HEK293 (cell line): ENCODE results near the gene OR5F1.

Experiments
- CTCF ChIA-PET: fragments of 350-600 bp; formaldehyde crosslinking; extraction: SDS; loops from one replicate; lab custom pipeline; 2021; ENCODE audit warnings: antibody characterized with exemption; lab: Yijun Ruan, JAX
- POLR2A ChIA-PET: fragments of 300-600 bp; formaldehyde crosslinking; extraction: SDS; loops from one replicate; lab custom pipeline; 2020; ENCODE audit warnings: antibody characterized with exemption, inconsistent platforms; lab: Yijun Ruan, JAX
- H3K27ac ChIP-seq: fragments of 200-500 bp; sonication (Bioruptor generic); 2 replicates; pipeline ENCODE4 v1.5.1; 2014; ENCODE audit warnings: low read depth, low read length, control low read depth, inconsistent platforms; ENCODE audit errors: extremely low read depth
- H3K36me3 ChIP-seq, 2 experiments: fragments of 200-500 bp in 1 of 2; sonication (Bioruptor generic) in 1 of 2; 1 replicate in 1 of 2; 2 replicates in 1 of 2; pipeline ENCODE4 v1.5.1; 2014 to 2017; ENCODE audit warnings: inconsistent platforms in 2 of 2, low read length in 2 of 2; ENCODE audit not compliant: control insufficient read depth in 2 of 2, insufficient read depth in 1 of 2
- H3K4me1 ChIP-seq: fragments of 200-500 bp; sonication (Bioruptor generic); 2 replicates; pipeline ENCODE4 v1.5.1; 2014; ENCODE audit warnings: mild to moderate bottlenecking, low read length, inconsistent platforms; ENCODE audit not compliant: control insufficient read depth, insufficient read depth
- H3K4me3 ChIP-seq: 2 replicates; pipeline ENCODE4 v1.5.1; 2011; ENCODE audit warnings: low read depth, mild to moderate bottlenecking, control low read depth, low read length, moderate library complexity
- H3K9me3 ChIP-seq: fragments of 200-500 bp; sonication (Bioruptor generic); 2 replicates; pipeline ENCODE4 v1.5.1; 2014; ENCODE audit warnings: low read depth, low read length, inconsistent platforms; ENCODE audit not compliant: control insufficient read depth, insufficient read depth
- HOXC10 ChIP-seq: sonication (generic); formaldehyde crosslinking; IDR thresholded peaks from 2 replicates; pipeline ENCODE4 v1.8.1; 2023; ENCODE audit warnings: mild to moderate bottlenecking, missing genetic modification reagents
- KLF9 ChIP-seq: fragments of 450-650 bp; formaldehyde crosslinking; IDR thresholded peaks from 2 replicates; pipeline ENCODE4 v1.5.1; 2016; ENCODE audit warnings: missing biosample characterization, missing genetic modification characterization, low read depth
- MEIS1 ChIP-seq: sonication (generic); formaldehyde crosslinking; IDR thresholded peaks from 2 replicates; pipeline ENCODE4 v1.8.1; 2022; ENCODE audit warnings: missing genetic modification reagents, mild to moderate bottlenecking, borderline replicate concordance
- ZNF10 ChIP-seq: fragments of 450-650 bp; formaldehyde crosslinking; IDR thresholded peaks from 2 replicates; pipeline ENCODE4 v1.5.1; 2017; ENCODE audit warnings: missing biosample characterization, missing genetic modification characterization
- ZNF155 ChIP-seq: fragments of 450-650 bp; formaldehyde crosslinking; IDR thresholded peaks from 2 replicates; pipeline ENCODE4 v1.5.1; 2016; ENCODE audit warnings: missing biosample characterization, missing genetic modification characterization
- ZNF184 ChIP-seq: fragments of 450-650 bp; IDR thresholded peaks from 2 replicates; pipeline ENCODE4 v1.5.1; 2018; ENCODE audit warnings: missing biosample characterization, mild to moderate bottlenecking, missing genetic modification characterization
- ZNF221 ChIP-seq: fragments of 450-650 bp; formaldehyde crosslinking; IDR thresholded peaks from 2 replicates; pipeline ENCODE4 v1.5.1; 2017; ENCODE audit warnings: missing biosample characterization, missing genetic modification characterization, borderline replicate concordance
- ZNF350 ChIP-seq: fragments of 450-650 bp; formaldehyde crosslinking; IDR thresholded peaks from 2 replicates; pipeline ENCODE4 v1.5.0; 2017; ENCODE audit warnings: missing biosample characterization, mild to moderate bottlenecking, missing genetic modification characterization
- ZNF510 ChIP-seq: fragments of 450-650 bp; formaldehyde crosslinking; IDR thresholded peaks from 2 replicates; pipeline ENCODE4 v1.5.1; 2018; ENCODE audit warnings: mild to moderate bottlenecking, missing genetic modification characterization, missing biosample characterization; ENCODE audit not compliant: insufficient replicate concordance
- ZNF530 ChIP-seq: fragments of 450-650 bp; formaldehyde crosslinking; IDR thresholded peaks from 2 replicates; pipeline ENCODE4 v1.5.1; 2016; ENCODE audit warnings: low read depth, missing biosample characterization, missing genetic modification characterization
- ZNF549 ChIP-seq: fragments of 450-650 bp; IDR thresholded peaks from 2 replicates; pipeline ENCODE4 v1.5.1; 2018; ENCODE audit warnings: missing biosample characterization, missing genetic modification characterization, mild to moderate bottlenecking, inconsistent platforms, moderate library complexity
- TF ChIP-seq, protein P1 (sequence below): fragments of 450-650 bp; formaldehyde crosslinking; IDR thresholded peaks from 2 replicates; pipeline ENCODE4 v1.5.1; 2016; ENCODE audit warnings: missing biosample characterization, missing genetic modification characterization
- TF ChIP-seq, protein P2 (sequence below): fragments of 450-650 bp; formaldehyde crosslinking; IDR thresholded peaks from 2 replicates; pipeline ENCODE4 v1.5.1; 2016; ENCODE audit warnings: missing biosample characterization, missing genetic modification characterization
- TF ChIP-seq, protein P3 (sequence below): fragments of 450-650 bp; formaldehyde crosslinking; optimal IDR thresholded peaks from 2 replicates; pipeline ENCODE3; 2016; ENCODE audit warnings: missing biosample characterization, mild to moderate bottlenecking, missing genetic modification characterization
- TF ChIP-seq, protein P4 (sequence below): fragments of 450-650 bp; formaldehyde crosslinking; IDR thresholded peaks from 2 replicates; pipeline ENCODE4 v1.5.1; 2016; ENCODE audit warnings: missing biosample characterization, missing genetic modification characterization
- TF ChIP-seq, protein P5 (sequence below): fragments of 450-650 bp; formaldehyde crosslinking; IDR thresholded peaks from 2 replicates; pipeline ENCODE4 v1.5.1; 2016; ENCODE audit warnings: missing biosample characterization, missing genetic modification characterization
- TF ChIP-seq, protein P6 (sequence below): fragments of 450-650 bp; formaldehyde crosslinking; IDR thresholded peaks from 2 replicates; pipeline ENCODE4 v1.5.1; 2016; ENCODE audit warnings: missing biosample characterization, missing genetic modification characterization

The OR5F1 gene

DNA sequence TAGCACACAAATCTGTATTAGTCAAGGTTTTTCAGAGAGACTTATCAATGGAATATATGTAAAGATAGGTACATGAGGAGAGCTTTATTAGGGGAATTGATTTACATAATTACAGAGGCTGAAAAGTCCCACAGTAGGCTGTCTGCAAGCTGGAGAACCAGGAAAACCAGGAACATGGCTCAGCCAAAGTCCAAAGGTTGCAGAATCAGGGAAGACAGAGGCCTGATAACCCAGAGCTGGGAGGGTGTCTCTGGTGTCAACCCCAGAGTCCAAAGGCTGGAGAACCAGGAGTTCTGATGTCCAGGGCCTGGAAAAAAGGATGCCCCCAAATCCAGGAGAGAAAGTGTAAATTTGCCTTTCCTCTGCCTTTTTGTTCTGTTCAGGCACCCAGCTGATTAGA is 16.3 kb upstream of the OR5F1 start:
- Histone ChIP-seq H3K9me3 (no peaks in the 10 kb centered on the region), H3K4me1 (no peaks in the 10 kb centered on the region), H3K36me3 (no peaks in the 10 kb centered on the region), H3K27ac (no peak overlapping the region), H3K4me3 (no peak overlapping the region)
- no peak for TF ChIP-seq ZNF510 (tag by site-specific recombination)
- TF ChIP-seq ZNF184, result no peak
- TF ChIP-seq ZNF10 (tag by site-specific recombination), result no peak
- TF ChIP-seq ZNF530 (tag by site-specific recombination), result no peak
- TF ChIP-seq, protein P1, sequence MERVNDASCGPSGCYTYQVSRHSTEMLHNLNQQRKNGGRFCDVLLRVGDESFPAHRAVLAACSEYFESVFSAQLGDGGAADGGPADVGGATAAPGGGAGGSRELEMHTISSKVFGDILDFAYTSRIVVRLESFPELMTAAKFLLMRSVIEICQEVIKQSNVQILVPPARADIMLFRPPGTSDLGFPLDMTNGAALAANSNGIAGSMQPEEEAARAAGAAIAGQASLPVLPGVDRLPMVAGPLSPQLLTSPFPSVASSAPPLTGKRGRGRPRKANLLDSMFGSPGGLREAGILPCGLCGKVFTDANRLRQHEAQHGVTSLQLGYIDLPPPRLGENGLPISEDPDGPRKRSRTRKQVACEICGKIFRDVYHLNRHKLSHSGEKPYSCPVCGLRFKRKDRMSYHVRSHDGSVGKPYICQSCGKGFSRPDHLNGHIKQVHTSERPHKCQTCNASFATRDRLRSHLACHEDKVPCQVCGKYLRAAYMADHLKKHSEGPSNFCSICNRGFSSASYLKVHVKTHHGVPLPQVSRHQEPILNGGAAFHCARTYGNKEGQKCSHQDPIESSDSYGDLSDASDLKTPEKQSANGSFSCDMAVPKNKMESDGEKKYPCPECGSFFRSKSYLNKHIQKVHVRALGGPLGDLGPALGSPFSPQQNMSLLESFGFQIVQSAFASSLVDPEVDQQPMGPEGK (tag by site-specific recombination), result no peak
- TF ChIP-seq MEIS1, result no peak
- no peak for TF ChIP-seq ZNF350 (tag by site-specific recombination)
- POLR2A ChIA-PET, result no interaction called here
- CTCF ChIA-PET, result interaction anchor here (0.7 kb wide), 2 partner anchors 144 to 205 kb away, joined by 4 to 5 read pairs; no protein-coding TSS in a partner anchor

DNA sequence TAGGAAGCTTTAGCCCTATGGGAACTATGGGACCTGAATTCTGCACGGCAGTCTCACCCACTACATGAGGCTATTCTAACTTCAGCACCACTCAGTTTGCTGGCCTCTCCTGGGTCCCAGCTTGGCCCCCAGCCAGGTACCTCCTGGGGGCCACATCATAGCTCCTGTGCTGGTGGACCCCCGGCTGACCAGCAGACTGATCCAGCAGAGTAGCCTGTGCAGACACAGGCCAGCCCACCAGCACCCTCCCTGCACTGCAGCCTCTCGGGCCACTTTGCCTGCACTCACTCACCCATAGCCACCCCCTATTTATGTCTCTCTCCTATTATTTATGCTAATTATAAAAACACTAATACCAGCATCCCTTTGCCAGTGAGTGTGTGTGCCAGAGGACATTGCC is 23.5 kb downstream of the OR5F1 start:
- POLR2A ChIA-PET, result no interaction called here
- no peaks in the 10 kb centered on the region for H3K36me3 ChIP-seq
- TF ChIP-seq, protein P2, sequence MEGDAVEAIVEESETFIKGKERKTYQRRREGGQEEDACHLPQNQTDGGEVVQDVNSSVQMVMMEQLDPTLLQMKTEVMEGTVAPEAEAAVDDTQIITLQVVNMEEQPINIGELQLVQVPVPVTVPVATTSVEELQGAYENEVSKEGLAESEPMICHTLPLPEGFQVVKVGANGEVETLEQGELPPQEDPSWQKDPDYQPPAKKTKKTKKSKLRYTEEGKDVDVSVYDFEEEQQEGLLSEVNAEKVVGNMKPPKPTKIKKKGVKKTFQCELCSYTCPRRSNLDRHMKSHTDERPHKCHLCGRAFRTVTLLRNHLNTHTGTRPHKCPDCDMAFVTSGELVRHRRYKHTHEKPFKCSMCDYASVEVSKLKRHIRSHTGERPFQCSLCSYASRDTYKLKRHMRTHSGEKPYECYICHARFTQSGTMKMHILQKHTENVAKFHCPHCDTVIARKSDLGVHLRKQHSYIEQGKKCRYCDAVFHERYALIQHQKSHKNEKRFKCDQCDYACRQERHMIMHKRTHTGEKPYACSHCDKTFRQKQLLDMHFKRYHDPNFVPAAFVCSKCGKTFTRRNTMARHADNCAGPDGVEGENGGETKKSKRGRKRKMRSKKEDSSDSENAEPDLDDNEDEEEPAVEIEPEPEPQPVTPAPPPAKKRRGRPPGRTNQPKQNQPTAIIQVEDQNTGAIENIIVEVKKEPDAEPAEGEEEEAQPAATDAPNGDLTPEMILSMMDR (tag by site-specific recombination), result no peak
- TF ChIP-seq ZNF155 (tag by site-specific recombination), result no peak
- TF ChIP-seq ZNF221, result no peak

DNA sequence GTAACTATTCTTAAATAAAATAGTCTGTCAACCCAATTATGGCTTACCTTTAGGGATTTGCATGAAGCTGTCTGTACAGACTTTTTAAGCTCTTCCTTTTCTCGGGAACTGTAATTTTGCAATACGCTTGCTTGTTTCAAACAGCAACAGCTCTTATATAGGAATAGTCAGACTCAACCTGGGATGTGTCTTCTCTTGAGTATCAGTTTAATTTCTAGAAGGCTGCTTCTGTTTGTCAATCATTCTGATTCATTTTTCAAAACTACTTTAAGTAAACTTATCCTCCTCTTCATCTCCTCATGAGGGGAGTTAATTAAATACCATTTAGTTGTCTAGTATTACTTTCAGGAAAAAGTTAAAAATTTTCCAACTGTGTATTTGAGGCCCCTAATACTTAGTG is 24.6 kb downstream of the OR5F1 start, which contains the start of gene OR10AG1:
OR10AG1 (minus strand) TSS at position 101 of the 400 bp plus-strand sequence; CDS start at position 63, 38 bp downstream.
- H3K9me3 ChIP-seq, result no peaks in the 10 kb centered on the region
- H3K4me3 ChIP-seq, result no peak within 1 kb of the TSS
- TF ChIP-seq, protein P3, sequence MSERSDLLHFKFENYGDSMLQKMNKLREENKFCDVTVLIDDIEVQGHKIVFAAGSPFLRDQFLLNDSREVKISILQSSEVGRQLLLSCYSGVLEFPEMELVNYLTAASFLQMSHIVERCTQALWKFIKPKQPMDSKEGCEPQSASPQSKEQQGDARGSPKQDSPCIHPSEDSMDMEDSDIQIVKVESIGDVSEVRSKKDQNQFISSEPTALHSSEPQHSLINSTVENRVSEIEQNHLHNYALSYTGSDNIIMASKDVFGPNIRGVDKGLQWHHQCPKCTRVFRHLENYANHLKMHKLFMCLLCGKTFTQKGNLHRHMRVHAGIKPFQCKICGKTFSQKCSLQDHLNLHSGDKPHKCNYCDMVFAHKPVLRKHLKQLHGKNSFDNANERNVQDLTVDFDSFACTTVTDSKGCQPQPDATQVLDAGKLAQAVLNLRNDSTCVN, result no peak
- TF ChIP-seq ZNF549, result no peak
- TF ChIP-seq, all 188 proteins: peak for 0
- ChIA-PET POLR2A (no interaction called here), CTCF (interaction anchor here (0.5 kb wide), 1 partner anchor 66 kb away, joined by 4 read pairs; no protein-coding TSS in a partner anchor)
- H3K36me3 ChIP-seq, result no peaks in the 10 kb centered on the region
- H3K4me1 ChIP-seq, result no peaks in the 10 kb centered on the region
- no peak within 1 kb of the TSS for H3K27ac ChIP-seq

More for the DNA sequence above, 23.5 kb downstream of the OR5F1 start:
- CTCF ChIA-PET, result no interaction called here
- no peaks in the 10 kb centered on the region for H3K9me3 ChIP-seq
- H3K4me1 ChIP-seq, result no peaks in the 10 kb centered on the region
- H3K4me3 ChIP-seq, result no peak overlapping the region
- H3K27ac ChIP-seq, result no peak overlapping the region

DNA sequence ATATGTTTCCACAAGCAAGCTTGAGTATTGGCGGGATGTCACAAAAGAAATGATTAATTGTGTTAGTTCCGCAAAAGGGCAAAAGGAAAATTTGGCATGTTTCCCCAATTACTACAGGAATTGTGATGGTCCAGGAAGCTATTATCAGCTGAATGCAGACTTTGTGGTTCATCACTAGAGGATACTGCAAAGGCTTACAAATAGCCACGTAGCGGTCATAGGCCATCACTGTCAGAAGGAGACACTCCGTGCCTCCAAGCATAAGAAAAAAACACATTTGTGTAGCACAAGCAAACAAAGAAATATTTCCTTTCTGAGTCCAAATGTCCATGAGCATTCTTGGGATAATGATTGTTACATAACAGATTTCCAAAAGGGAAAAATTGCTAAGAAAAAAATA is 26.5 kb downstream of the OR5F1 start:
- ChIA-PET POLR2A (no interaction called here), CTCF (no interaction called here)
- Histone ChIP-seq H3K27ac (no peak overlapping the region), H3K4me3 (no peak overlapping the region), H3K4me1 (no peaks in the 10 kb centered on the region), H3K9me3 (no peaks in the 10 kb centered on the region), H3K36me3 (no peaks in the 10 kb centered on the region)
- TF ChIP-seq, protein P4, sequence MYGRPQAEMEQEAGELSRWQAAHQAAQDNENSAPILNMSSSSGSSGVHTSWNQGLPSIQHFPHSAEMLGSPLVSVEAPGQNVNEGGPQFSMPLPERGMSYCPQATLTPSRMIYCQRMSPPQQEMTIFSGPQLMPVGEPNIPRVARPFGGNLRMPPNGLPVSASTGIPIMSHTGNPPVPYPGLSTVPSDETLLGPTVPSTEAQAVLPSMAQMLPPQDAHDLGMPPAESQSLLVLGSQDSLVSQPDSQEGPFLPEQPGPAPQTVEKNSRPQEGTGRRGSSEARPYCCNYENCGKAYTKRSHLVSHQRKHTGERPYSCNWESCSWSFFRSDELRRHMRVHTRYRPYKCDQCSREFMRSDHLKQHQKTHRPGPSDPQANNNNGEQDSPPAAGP (tag by site-specific recombination), result no peak
- TF ChIP-seq, protein P5, sequence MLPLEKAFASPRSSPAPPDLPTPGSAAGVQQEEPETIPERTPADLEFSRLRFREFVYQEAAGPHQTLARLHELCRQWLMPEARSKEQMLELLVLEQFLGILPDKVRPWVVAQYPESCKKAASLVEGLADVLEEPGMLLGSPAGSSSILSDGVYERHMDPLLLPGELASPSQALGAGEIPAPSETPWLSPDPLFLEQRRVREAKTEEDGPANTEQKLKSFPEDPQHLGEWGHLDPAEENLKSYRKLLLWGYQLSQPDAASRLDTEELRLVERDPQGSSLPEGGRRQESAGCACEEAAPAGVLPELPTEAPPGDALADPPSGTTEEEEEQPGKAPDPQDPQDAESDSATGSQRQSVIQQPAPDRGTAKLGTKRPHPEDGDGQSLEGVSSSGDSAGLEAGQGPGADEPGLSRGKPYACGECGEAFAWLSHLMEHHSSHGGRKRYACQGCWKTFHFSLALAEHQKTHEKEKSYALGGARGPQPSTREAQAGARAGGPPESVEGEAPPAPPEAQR (tag by site-specific recombination), result no peak
- no peak for TF ChIP-seq KLF9 (tag by site-specific recombination)
- TF ChIP-seq HOXC10 (CRISPR knock-in tag), result no peak
- TF ChIP-seq, protein P6, sequence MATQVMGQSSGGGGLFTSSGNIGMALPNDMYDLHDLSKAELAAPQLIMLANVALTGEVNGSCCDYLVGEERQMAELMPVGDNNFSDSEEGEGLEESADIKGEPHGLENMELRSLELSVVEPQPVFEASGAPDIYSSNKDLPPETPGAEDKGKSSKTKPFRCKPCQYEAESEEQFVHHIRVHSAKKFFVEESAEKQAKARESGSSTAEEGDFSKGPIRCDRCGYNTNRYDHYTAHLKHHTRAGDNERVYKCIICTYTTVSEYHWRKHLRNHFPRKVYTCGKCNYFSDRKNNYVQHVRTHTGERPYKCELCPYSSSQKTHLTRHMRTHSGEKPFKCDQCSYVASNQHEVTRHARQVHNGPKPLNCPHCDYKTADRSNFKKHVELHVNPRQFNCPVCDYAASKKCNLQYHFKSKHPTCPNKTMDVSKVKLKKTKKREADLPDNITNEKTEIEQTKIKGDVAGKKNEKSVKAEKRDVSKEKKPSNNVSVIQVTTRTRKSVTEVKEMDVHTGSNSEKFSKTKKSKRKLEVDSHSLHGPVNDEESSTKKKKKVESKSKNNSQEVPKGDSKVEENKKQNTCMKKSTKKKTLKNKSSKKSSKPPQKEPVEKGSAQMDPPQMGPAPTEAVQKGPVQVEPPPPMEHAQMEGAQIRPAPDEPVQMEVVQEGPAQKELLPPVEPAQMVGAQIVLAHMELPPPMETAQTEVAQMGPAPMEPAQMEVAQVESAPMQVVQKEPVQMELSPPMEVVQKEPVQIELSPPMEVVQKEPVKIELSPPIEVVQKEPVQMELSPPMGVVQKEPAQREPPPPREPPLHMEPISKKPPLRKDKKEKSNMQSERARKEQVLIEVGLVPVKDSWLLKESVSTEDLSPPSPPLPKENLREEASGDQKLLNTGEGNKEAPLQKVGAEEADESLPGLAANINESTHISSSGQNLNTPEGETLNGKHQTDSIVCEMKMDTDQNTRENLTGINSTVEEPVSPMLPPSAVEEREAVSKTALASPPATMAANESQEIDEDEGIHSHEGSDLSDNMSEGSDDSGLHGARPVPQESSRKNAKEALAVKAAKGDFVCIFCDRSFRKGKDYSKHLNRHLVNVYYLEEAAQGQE, result no peak
